Fibroblast of lung (primary cell): ENCODE data around the gene CAMK1G.

Source experiments
- EZH2 ChIP-seq: IDR thresholded peaks from 2 replicates; pipeline ENCODE4 v1.5.1; 2012; ENCODE audit warnings: low read length, control low read depth, mild to moderate bottlenecking; ENCODE audit errors: missing control alignments
- TF ChIP-seq, protein P1 (sequence below), 2 donors: IDR thresholded peaks in 1 of 2; conservative IDR thresholded peaks in 1 of 2; 1 replicate in 1 of 2; 2 replicates in 1 of 2; pipeline ENCODE4 v1.5.1; 2011 to 2012; ENCODE audit warnings: low read length in 2 of 2, control low read depth in 1 of 2, inconsistent platforms in 1 of 2, low read depth in 1 of 2, mild to moderate bottlenecking in 1 of 2

DNA sequence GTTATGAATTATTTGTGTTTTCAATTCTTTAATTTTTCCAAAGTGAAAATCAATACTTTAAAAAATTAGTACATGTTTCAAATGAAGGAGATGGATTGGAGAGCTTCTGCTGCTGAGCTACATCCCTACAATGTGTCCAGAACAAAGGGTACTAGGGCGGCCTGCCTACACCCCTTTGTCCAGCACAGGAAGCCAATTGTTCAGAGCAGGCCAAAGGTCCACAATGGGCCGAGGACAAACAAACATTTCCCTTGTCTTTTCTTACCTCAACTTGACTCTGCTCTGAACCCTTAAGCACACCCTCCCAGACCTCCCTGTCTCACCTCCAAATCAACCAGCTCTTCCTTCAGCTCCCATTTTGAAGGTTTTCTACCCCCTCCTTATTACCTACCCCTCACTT, 39.4 kb upstream of the CAMK1G start:
- TF ChIP-seq, protein P1, sequence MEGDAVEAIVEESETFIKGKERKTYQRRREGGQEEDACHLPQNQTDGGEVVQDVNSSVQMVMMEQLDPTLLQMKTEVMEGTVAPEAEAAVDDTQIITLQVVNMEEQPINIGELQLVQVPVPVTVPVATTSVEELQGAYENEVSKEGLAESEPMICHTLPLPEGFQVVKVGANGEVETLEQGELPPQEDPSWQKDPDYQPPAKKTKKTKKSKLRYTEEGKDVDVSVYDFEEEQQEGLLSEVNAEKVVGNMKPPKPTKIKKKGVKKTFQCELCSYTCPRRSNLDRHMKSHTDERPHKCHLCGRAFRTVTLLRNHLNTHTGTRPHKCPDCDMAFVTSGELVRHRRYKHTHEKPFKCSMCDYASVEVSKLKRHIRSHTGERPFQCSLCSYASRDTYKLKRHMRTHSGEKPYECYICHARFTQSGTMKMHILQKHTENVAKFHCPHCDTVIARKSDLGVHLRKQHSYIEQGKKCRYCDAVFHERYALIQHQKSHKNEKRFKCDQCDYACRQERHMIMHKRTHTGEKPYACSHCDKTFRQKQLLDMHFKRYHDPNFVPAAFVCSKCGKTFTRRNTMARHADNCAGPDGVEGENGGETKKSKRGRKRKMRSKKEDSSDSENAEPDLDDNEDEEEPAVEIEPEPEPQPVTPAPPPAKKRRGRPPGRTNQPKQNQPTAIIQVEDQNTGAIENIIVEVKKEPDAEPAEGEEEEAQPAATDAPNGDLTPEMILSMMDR (conservative IDR thresholded peaks at IDR 0.05 in 1 of 2, IDR thresholded peaks at IDR 0.05 in 1 of 2; ENCODE audit: low read depth in 1 of 2, low read length in 2 of 2), result no peak
- no peak for TF ChIP-seq EZH2
